Upper lobe of left lung (tissue), 6 donors: ENCODE results near the gene MUL1. TPM values are rescaled to one million over a fixed set of nuclear protein-coding genes. Genes with fewer than 3 reads are reported as not detected.

ENCODE experiments used
- ATAC-seq, 2 donors: fragments of 200-7000 bp; cut with Tn5 transposase; one replicate each; pipeline ENCODE4 v1.9.1; 2022; ENCODE audit warnings: mild to moderate bottlenecking in 2 of 2, moderate library complexity in 2 of 2; ENCODE audit not compliant: low FRiP score in 2 of 2
- DNase-seq, 2 donors: peaks; one replicate each; pipeline ENCODE4 v3.0.0-alpha.2; 2019 to 2020
- H3K27ac ChIP-seq, 4 donors: fragments of 200-600 bp; sonication (generic); one replicate each; pipeline ENCODE4 v1.5.1; 2016 to 2019
- H3K27me3 ChIP-seq, 4 donors: fragments of 200-600 bp; sonication (generic); one replicate each; pipeline ENCODE4 v1.5.1; 2017 to 2019
- H3K36me3 ChIP-seq, 4 donors: fragments of 200-600 bp; sonication (generic); one replicate each; pipeline ENCODE4 v1.5.1; 2016 to 2019
- H3K4me1 ChIP-seq, 4 donors: fragments of 200-600 bp; sonication (generic); one replicate each; pipeline ENCODE4 v1.5.1; 2018 to 2019
- H3K4me3 ChIP-seq, 4 donors: fragments of 200-600 bp; sonication (generic); one replicate each; pipeline ENCODE4 v1.5.1; 2017 to 2019; ENCODE audit warnings: mild to moderate bottlenecking in 2 of 4, moderate library complexity in 1 of 4
- H3K9me3 ChIP-seq, 4 donors: fragments of 200-600 bp; sonication (generic); one replicate each; pipeline ENCODE4 v1.5.1; 2018 to 2019
- EP300 ChIP-seq, 4 donors: sonication (generic); formaldehyde crosslinking; IDR thresholded peaks; one replicate each; pipeline ENCODE4 v1.5.1; 2017; ENCODE audit warnings: antibody characterized with exemption in 4 of 4, control low read depth in 2 of 4
- POLR2A ChIP-seq, 4 donors: fragments of 450-650 bp; IDR thresholded peaks; one replicate each; pipeline ENCODE4 v1.5.1; 2016 to 2017; ENCODE audit warnings: antibody characterized with exemption in 4 of 4, mild to moderate bottlenecking in 2 of 4
- POLR2AphosphoS5 ChIP-seq, 2 donors: sonication (generic); formaldehyde crosslinking; IDR thresholded peaks; one replicate each; pipeline ENCODE4 v1.5.1; 2017; ENCODE audit warnings: antibody characterized with exemption in 2 of 2
- WGBS, 2 donors: methylation state at CpG; one replicate each; pipeline ENCODE4 v1.1.5; 2017 to 2018; 5-methylcytosine and 5-hydroxymethylcytosine counted together
- total RNA-seq, 6 donors: library from RNA; depleted of rRNA in 4 of 6; stranded (reverse); fragments of >200 nt in 4 of 6; gene quantifications; one replicate each; pipeline versions ENCODE4 v1.1.0 to v1.2.1, GENCODE V29; 2016 to 2021
- TF ChIP-seq, protein P1 (sequence below), 6 experiments: fragments of 450-650 bp in 4 of 6; fragments of 200-600 bp in 2 of 6; sonication (generic) in 2 of 6; IDR thresholded peaks; one replicate each; pipeline ENCODE4 v1.5.1; 2016 to 2019; ENCODE audit warnings: antibody characterized with exemption in 6 of 6
- donor health status: DM: no; HTN: no; CAD: no; lungs with moderate emphysema.
- donor health status: DM: no; HTN: yes; CAD: no; lungs with severe emphysema.

MUL1 gene
- total RNA-seq, 6 donors from 2014 or later = 15.7 to 39.3 (median 30.8) TPM

DNA sequence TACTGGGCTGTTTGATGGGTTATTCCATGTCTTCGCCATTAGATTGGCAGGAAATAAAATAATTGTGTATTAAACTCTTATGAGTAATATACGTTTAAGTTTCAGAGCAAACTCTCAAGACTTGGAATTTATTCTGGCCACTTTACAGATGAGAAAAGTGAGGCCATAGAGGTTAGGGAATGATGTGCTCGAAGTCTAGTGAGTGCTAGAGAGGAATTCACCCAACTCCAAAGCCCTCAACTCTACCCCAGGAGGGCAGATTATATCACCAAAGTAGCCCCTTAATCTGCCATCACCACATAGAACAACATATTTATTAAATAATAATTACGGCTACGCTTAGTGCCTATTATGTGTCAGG, 440 bp upstream of the MUL1 start:
- Histone ChIP-seq H3K4me1 (peaks cover 16 to 38% (median 24%) of the 10 kb centered on the region in 4 donors), H3K27me3 (no peaks in the 10 kb centered on the region), H3K9me3 (no peaks in the 10 kb centered on the region), H3K36me3 (peaks cover 0 to 5% (median 0%) of the 10 kb centered on the region in 4 donors), H3K27ac (peak overlapping the region; percentile 83 to 94 (median 89)), H3K4me3 (peak overlapping the region; percentile 83 to 99 (median 96))
- ATAC-seq = no peak
- 64 to 66% methylated on average over 5 of the region's 5 CpGs for WGBS, 2 donors
- no peak for DNase-seq
- TF ChIP-seq POLR2AphosphoS5 (IDR thresholded peaks at IDR 0.05) (no peak), POLR2A (IDR thresholded peaks at IDR 0.05) (no peak), EP300 (IDR thresholded peaks at IDR 0.05) (no peak)
- TF ChIP-seq, protein P1, sequence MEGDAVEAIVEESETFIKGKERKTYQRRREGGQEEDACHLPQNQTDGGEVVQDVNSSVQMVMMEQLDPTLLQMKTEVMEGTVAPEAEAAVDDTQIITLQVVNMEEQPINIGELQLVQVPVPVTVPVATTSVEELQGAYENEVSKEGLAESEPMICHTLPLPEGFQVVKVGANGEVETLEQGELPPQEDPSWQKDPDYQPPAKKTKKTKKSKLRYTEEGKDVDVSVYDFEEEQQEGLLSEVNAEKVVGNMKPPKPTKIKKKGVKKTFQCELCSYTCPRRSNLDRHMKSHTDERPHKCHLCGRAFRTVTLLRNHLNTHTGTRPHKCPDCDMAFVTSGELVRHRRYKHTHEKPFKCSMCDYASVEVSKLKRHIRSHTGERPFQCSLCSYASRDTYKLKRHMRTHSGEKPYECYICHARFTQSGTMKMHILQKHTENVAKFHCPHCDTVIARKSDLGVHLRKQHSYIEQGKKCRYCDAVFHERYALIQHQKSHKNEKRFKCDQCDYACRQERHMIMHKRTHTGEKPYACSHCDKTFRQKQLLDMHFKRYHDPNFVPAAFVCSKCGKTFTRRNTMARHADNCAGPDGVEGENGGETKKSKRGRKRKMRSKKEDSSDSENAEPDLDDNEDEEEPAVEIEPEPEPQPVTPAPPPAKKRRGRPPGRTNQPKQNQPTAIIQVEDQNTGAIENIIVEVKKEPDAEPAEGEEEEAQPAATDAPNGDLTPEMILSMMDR (IDR thresholded peaks at IDR 0.05) = no peak

DNA sequence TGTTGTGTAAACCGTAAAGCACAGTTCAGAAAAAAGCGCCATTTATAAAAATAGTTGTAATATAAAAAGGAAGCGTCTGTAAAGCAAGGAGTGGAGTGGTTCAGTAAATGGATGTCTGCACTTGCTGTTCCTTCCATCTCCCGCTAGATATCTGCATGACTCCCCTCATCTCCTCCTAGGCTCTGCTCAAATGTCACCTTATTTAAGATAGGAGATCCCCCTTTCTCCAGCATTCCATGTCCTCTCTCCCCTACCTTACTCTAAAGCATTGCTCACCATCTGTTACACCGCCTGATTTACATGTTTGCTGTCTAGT, 745 bp downstream of the MUL1 start:
- H3K27ac ChIP-seq = peak overlapping the region in 3 of 4 donors; percentile 83 to 94 (median 92)
- TF ChIP-seq POLR2A (IDR thresholded peaks at IDR 0.05) = no peak
- no peaks in the 10 kb centered on the region for H3K27me3 ChIP-seq
- ATAC-seq (no peak), DNase-seq (no peak)
- peaks cover 0 to 15% (median 4%) of the 10 kb centered on the region in 4 donors for H3K36me3 ChIP-seq
- WGBS, 2 donors = 44 to 55% methylated on average over 5 of the region's 5 CpGs
- peak overlapping the region; percentile 83 to 99 (median 96) for H3K4me3 ChIP-seq
- H3K9me3 ChIP-seq = no peaks in the 10 kb centered on the region
- H3K4me1 ChIP-seq = peaks cover 16 to 38% (median 24%) of the 10 kb centered on the region in 4 donors

DNA sequence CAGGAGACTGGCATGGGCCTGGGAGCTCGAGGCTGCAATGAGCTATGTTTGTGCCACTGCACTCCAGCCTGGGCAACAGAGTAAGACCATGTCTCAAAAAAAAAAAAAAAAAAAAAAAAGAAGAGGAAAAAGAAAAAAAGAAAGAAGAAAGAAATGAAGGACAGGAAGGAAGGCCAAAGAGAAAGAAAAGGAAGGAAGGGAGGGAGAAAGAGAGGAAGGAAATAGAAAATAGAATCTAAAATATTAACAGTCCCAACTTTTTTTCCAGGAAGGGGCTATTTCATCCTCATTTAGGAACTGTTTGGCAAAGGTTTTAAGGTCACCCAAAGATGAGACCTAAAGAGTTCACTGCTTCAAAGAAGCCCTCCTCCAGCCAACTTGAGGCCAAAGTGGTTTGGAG, 2.5 kb downstream of the MUL1 start:
- 82 to 86% methylated on average over 1 of the region's 1 CpG for WGBS, 2 donors
- H3K36me3 ChIP-seq = peaks cover 15 to 32% (median 21%) of the 10 kb centered on the region in 4 donors
- no peaks in the 10 kb centered on the region for H3K9me3 ChIP-seq
- ATAC-seq = no peak
- H3K4me3 ChIP-seq = no peak overlapping the region
- no peaks in the 10 kb centered on the region for H3K27me3 ChIP-seq
- TF ChIP-seq, protein P1 (IDR thresholded peaks at IDR 0.05) = no peak
- TF ChIP-seq EP300 (IDR thresholded peaks at IDR 0.05) (no peak), POLR2AphosphoS5 (IDR thresholded peaks at IDR 0.05) (no peak), POLR2A (IDR thresholded peaks at IDR 0.05) (no peak)
- no peak overlapping the region for H3K27ac ChIP-seq
- no peak for DNase-seq
- H3K4me1 ChIP-seq = peaks cover 16 to 38% (median 24%) of the 10 kb centered on the region in 4 donors

DNA sequence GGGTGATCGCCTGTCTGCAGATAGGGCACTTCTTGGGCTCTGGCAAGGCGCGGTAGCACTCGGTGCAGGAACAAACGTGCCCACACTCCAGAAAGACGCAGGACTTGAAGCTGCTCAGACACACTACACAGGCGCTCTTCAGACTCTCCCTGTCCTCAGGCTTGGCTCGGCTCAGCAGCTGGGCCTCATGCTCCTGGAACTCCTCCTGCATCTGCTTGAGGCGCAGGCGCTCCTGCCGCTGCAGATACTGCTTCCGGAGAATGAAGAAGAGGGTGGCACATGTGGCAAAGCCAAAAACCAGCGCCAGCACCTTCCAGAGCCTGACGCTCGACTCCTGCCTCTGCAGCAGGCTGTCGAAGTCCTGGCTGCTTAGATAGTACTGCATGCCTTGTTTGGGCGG, 7.2 kb downstream of the MUL1 start:
- Histone ChIP-seq H3K27me3 (no peaks in the 10 kb centered on the region), H3K27ac (no peak overlapping the region), H3K4me1 (peaks cover 2 to 18% (median 5%) of the 10 kb centered on the region in 4 donors), H3K4me3 (no peak overlapping the region), H3K36me3 (peaks cover 31 to 64% (median 44%) of the 10 kb centered on the region in 4 donors), H3K9me3 (no peaks in the 10 kb centered on the region)
- DNase-seq (peak in 1 of 2 donors; percentile 47), ATAC-seq (no peak)
- TF ChIP-seq POLR2AphosphoS5 (IDR thresholded peaks at IDR 0.05) (no peak), POLR2A (IDR thresholded peaks at IDR 0.05) (no peak), EP300 (IDR thresholded peaks at IDR 0.05) (no peak)
- TF ChIP-seq, protein P1 (IDR thresholded peaks at IDR 0.05) = no peak
- WGBS, 2 donors = 95 to 100% methylated on average over 11 to 17 of the region's 17 CpGs

DNA sequence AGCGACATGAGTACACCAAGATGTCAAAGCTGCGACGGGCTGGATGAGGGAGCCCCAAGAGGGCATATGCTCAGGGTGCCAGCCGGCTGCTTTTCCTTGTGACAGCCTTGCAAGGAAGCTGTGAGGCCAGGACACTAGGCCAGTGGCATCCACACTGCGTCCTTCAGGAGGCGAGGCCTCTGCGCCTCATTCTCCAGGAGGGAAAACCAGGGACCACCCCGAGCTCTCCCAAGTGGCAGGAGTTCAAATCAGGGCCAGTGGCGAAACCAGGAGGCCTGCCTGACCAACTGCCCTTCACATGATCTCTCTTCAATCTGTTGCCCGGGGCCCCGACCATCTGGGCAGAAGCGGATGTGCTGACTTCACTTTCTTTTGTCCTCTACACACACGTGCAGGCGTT, 8.2 kb downstream of the MUL1 start:
- peaks cover 3 to 14% (median 7%) of the 10 kb centered on the region in 4 donors for H3K4me1 ChIP-seq
- peak in 1 of 2 donors; percentile 27 for ATAC-seq
- TF ChIP-seq EP300 (IDR thresholded peaks at IDR 0.05) (no peak), POLR2AphosphoS5 (IDR thresholded peaks at IDR 0.05) (no peak), POLR2A (IDR thresholded peaks at IDR 0.05) (no peak)
- TF ChIP-seq, protein P1 (IDR thresholded peaks at IDR 0.05) = no peak
- no peak overlapping the region for H3K4me3 ChIP-seq
- H3K9me3 ChIP-seq = no peaks in the 10 kb centered on the region
- H3K27ac ChIP-seq = no peak overlapping the region
- H3K36me3 ChIP-seq = peaks cover 31 to 64% (median 44%) of the 10 kb centered on the region in 4 donors
- WGBS, 2 donors = 85 to 94% methylated on average over 14 of the region's 14 CpGs
- no peak for DNase-seq
- H3K27me3 ChIP-seq = no peaks in the 10 kb centered on the region
